ENCODE results near the gene PHF12. TPM values are rescaled to one million over a fixed set of nuclear protein-coding genes. Genes with fewer than 3 reads are reported as not detected.

Gene PHF12
- total and polyA plus RNA-seq, 2 donors (not counting 1 experiment from before 2014, with no cell fraction given) = 10.1 to 14.2 TPM

DNA sequence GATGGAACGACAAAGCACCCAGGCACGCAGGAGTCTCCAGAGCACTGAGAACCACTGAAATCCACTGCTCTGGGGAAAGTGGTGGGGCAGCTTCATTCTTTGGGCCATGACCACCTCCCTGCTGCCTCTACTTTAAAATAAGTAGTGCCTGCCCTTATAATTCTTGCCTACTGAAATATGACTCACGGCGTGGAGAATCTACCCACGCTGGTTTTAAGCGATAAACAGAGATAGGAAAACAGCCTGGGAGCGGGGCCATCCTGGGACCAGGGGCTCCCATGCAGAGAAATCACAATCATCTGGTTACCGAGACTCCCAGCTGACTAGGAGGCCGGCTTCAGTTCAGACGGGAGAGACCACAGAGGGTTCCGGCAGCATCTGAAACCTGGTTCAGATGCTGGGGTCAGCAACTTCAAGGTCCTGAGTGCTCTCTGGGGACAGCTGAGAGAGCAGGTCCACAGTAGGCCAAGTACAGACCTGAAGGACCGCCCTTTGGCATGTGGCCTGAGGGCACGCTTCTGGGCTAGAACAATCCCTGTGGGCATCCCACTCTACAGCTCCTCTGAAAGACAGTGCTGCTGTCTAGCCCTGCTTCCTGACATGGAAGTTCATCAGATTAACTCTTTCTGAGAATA, 39.8 kb downstream of the PHF12 start:
- Histone ChIP-seq H3K27ac (ENCODE audit: insufficient read depth, low read length) (no peak overlapping the region), H4K20me1 (ENCODE audit: control insufficient read depth, extremely low read depth, insufficient read depth, low read length) (no peaks in the 10 kb centered on the region), H3K4me3 (replicated peaks in 1 of 4; ENCODE audit: control extremely low read depth in 1 of 4, insufficient read depth in 1 of 4, low read depth in 3 of 4, low read length in 4 of 4) (no peak overlapping the region), H3K4me2 (ENCODE audit: extremely low read depth, insufficient read depth, low read length) (no peak overlapping the region), H3K9ac (ENCODE audit: insufficient read depth, low read length) (no peak overlapping the region), H3K79me2 (ENCODE audit: control insufficient read depth, insufficient read depth, low read length) (no peaks in the 10 kb centered on the region), H3K36me3 (ENCODE audit: control insufficient read depth, insufficient read depth, low read length) (peaks cover 41% of the 10 kb centered on the region), H3K9me3 (ENCODE audit: control insufficient read depth, insufficient read depth, low read depth, low read length) (no peaks in the 10 kb centered on the region), H3K27me3 (ENCODE audit: control insufficient read depth, insufficient read depth, low read length) (no peaks in the 10 kb centered on the region), H2AFZ (ENCODE audit: low read length) (no peak overlapping the region), H3K4me1 (ENCODE audit: control insufficient read depth, extremely low read depth, insufficient read depth, low read length) (peaks cover 16% of the 10 kb centered on the region)
- TF ChIP-seq EZH2 (IDR thresholded peaks at IDR 0.05; ENCODE audit: low read length, missing control alignments) = no peak
- TF ChIP-seq, protein P1, sequence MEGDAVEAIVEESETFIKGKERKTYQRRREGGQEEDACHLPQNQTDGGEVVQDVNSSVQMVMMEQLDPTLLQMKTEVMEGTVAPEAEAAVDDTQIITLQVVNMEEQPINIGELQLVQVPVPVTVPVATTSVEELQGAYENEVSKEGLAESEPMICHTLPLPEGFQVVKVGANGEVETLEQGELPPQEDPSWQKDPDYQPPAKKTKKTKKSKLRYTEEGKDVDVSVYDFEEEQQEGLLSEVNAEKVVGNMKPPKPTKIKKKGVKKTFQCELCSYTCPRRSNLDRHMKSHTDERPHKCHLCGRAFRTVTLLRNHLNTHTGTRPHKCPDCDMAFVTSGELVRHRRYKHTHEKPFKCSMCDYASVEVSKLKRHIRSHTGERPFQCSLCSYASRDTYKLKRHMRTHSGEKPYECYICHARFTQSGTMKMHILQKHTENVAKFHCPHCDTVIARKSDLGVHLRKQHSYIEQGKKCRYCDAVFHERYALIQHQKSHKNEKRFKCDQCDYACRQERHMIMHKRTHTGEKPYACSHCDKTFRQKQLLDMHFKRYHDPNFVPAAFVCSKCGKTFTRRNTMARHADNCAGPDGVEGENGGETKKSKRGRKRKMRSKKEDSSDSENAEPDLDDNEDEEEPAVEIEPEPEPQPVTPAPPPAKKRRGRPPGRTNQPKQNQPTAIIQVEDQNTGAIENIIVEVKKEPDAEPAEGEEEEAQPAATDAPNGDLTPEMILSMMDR (conservative IDR thresholded peaks at IDR 0.05 in 1 of 2, IDR thresholded peaks at IDR 0.05 in 1 of 2; ENCODE audit: low read depth in 1 of 2, low read length in 2 of 2) = no peak
- peak in 1 of 2 donors; percentile 48 for DNase-seq (ENCODE audit: low read depth in 2 of 2)

DNA sequence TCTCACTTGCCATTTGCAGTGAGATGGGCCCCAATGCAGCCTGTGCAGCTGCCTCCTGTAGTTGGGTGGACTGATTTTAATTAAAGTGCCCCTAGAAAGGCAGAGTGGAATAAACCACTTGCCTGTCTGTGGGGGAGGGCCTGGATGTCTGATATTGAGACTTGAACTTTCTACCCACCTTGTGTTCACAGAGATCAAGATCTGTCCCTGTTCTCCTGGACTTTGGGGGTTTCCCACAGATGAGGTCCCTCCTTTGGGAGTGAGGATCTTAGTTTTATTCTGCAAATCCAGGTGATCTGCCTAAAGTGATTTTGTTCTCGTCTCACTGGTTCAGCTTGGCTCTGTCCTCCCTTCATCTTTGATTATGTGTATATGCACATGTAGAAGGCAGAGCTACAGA, 40.8 kb downstream of the PHF12 start:
- H4K20me1 ChIP-seq (ENCODE audit: control insufficient read depth, extremely low read depth, insufficient read depth, low read length) = no peaks in the 10 kb centered on the region
- H3K79me2 ChIP-seq (ENCODE audit: control insufficient read depth, insufficient read depth, low read length) = no peaks in the 10 kb centered on the region
- H3K9me3 ChIP-seq (ENCODE audit: control insufficient read depth, insufficient read depth, low read depth, low read length) = no peaks in the 10 kb centered on the region
- H3K27me3 ChIP-seq (ENCODE audit: control insufficient read depth, insufficient read depth, low read length) = no peaks in the 10 kb centered on the region
- TF ChIP-seq, protein P1 (conservative IDR thresholded peaks at IDR 0.05 in 1 of 2, IDR thresholded peaks at IDR 0.05 in 1 of 2; ENCODE audit: low read depth in 1 of 2, low read length in 2 of 2) = no peak
- no peak for TF ChIP-seq EZH2 (IDR thresholded peaks at IDR 0.05; ENCODE audit: low read length, missing control alignments)
- no peak overlapping the region for H2AFZ ChIP-seq (ENCODE audit: low read length)
- peaks cover 16% of the 10 kb centered on the region for H3K4me1 ChIP-seq (ENCODE audit: control insufficient read depth, extremely low read depth, insufficient read depth, low read length)
- no peak overlapping the region for H3K4me3 ChIP-seq (replicated peaks in 1 of 4; ENCODE audit: control extremely low read depth in 1 of 4, insufficient read depth in 1 of 4, low read depth in 3 of 4, low read length in 4 of 4)
- H3K4me2 ChIP-seq (ENCODE audit: extremely low read depth, insufficient read depth, low read length) = no peak overlapping the region
- H3K9ac ChIP-seq (ENCODE audit: insufficient read depth, low read length) = no peak overlapping the region
- DNase-seq (ENCODE audit: low read depth in 2 of 2) = no peak
- peaks cover 42% of the 10 kb centered on the region for H3K36me3 ChIP-seq (ENCODE audit: control insufficient read depth, insufficient read depth, low read length)
- no peak overlapping the region for H3K27ac ChIP-seq (ENCODE audit: insufficient read depth, low read length)

DNA sequence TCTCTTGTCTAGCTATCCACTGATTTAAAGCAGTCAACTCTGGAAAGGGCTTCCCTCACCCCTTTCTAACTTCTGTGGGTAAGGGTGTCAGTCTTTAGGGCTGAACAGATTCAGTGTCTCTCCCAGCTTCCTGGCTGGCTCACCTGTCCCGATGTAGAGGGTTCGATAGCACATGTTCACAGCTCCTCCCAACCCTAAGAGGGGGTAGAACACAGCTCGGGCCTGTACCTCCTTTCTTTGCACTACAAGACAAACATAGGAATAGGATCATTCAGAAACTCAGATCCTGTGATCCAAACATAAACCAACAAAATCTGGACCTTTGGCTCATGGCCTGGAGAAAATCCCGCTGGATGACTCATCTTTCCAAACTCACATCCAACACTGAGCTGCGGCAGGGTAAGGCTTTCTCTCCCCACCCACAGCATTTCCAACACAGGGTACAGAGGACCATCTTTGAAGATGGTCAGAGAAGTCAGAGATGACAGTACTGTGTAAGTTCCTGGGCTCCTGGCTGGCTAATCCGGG, 42.6 kb downstream of the PHF12 start:
- TF ChIP-seq EZH2 (IDR thresholded peaks at IDR 0.05; ENCODE audit: low read length, missing control alignments) = no peak
- TF ChIP-seq, protein P1 (conservative IDR thresholded peaks at IDR 0.05 in 1 of 2, IDR thresholded peaks at IDR 0.05 in 1 of 2; ENCODE audit: low read depth in 1 of 2, low read length in 2 of 2) = no peak
- Histone ChIP-seq H3K9ac (ENCODE audit: insufficient read depth, low read length) (no peak overlapping the region), H2AFZ (ENCODE audit: low read length) (no peak overlapping the region), H3K27me3 (ENCODE audit: control insufficient read depth, insufficient read depth, low read length) (no peaks in the 10 kb centered on the region), H3K4me2 (ENCODE audit: extremely low read depth, insufficient read depth, low read length) (no peak overlapping the region), H3K4me1 (ENCODE audit: control insufficient read depth, extremely low read depth, insufficient read depth, low read length) (peaks cover 16% of the 10 kb centered on the region), H3K9me3 (ENCODE audit: control insufficient read depth, insufficient read depth, low read depth, low read length) (no peaks in the 10 kb centered on the region), H3K79me2 (ENCODE audit: control insufficient read depth, insufficient read depth, low read length) (no peaks in the 10 kb centered on the region), H3K27ac (ENCODE audit: insufficient read depth, low read length) (peak overlapping the region; percentile 51), H4K20me1 (ENCODE audit: control insufficient read depth, extremely low read depth, insufficient read depth, low read length) (no peaks in the 10 kb centered on the region), H3K4me3 (replicated peaks in 1 of 4; ENCODE audit: control extremely low read depth in 1 of 4, insufficient read depth in 1 of 4, low read depth in 3 of 4, low read length in 4 of 4) (no peak overlapping the region), H3K36me3 (ENCODE audit: control insufficient read depth, insufficient read depth, low read length) (peaks cover 33% of the 10 kb centered on the region)
- peak; percentile 74 to 88 for DNase-seq (ENCODE audit: low read depth in 2 of 2)
